Right atrium auricular region (tissue), 2 donors: Measurements from ENCODE around the gene GCLM. TPM values are rescaled to one million over a fixed set of nuclear protein-coding genes. Genes with fewer than 3 reads are reported as not detected.
A peak's percentile ranks its signal among the peaks of the same experiment; 100 is the strongest.
"Not testable (repeated sequence)": the region's sequence is repeated elsewhere in the genome, so short reads cannot be mapped to it uniquely, and the experiment has no call there.

Source experiments
- DNase-seq: peaks from one replicate; pipeline ENCODE4 v3.0.0-alpha.2; 2019; ENCODE audit warnings: low spot score
- H3K27ac ChIP-seq, 2 donors: fragments of 200-600 bp; sonication (generic); 1 replicate in 1 of 2; 2 replicates in 1 of 2; pipeline ENCODE4 v1.5.1; 2016 to 2019
- H3K27me3 ChIP-seq, 2 donors: fragments of 200-600 bp; sonication (generic); one replicate each; pipeline versions ENCODE4 v1.5.1 to v1.6.0; 2017 to 2019
- H3K36me3 ChIP-seq: fragments of 200-600 bp; sonication (generic); one replicate; pipeline ENCODE4 v1.5.1; 2016
- H3K4me1 ChIP-seq, 2 donors: fragments of 200-600 bp; sonication (generic); one replicate each; pipeline versions ENCODE4 v1.5.1 to v1.6.0; 2017 to 2019
- H3K4me3 ChIP-seq, 2 donors: fragments of 200-600 bp; sonication (generic); 1 replicate in 1 of 2; 2 replicates in 1 of 2; pipeline ENCODE4 v1.5.1; 2017 to 2019; ENCODE audit warnings: mild to moderate bottlenecking in 1 of 2, moderate library complexity in 1 of 2
- H3K9me3 ChIP-seq, 2 donors: fragments of 200-600 bp; sonication (generic); one replicate each; pipeline ENCODE4 v1.5.1; 2019
- total RNA-seq, 2 donors: library from RNA; depleted of rRNA; stranded (reverse); fragments of >200 nt; gene quantifications; one replicate each; pipeline ENCODE4 v1.1.0, GENCODE V29; 2016
- TF ChIP-seq, protein P1 (sequence below), 2 donors: fragments of 200-600 bp; sonication (generic); IDR thresholded peaks; one replicate each; pipeline ENCODE4 v1.5.1; 2019; ENCODE audit warnings: antibody characterized with exemption in 2 of 2

GCLM gene
- total RNA-seq, 2 donors from 2014 or later = 7.5 to 8.5 TPM

DNA sequence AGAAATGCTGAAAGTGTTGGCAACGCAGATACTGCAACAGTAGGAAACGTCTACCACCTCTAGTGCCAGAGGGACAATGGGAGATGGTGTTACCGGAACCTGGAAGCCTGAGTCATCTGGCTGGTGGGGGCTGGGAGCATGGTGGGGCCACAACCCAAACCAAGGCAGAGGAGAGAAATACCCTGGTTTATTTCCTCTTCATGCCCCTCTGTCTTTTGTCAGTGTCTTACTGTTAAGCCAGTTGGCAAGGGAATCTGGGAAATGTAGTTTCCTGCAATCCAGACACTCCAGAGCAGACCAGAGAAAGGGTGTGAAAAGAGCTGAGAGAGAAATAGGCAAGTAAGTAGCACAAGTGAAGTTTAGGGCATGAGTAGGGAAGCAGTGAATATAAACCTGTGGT is 45.1 kb downstream of the GCLM start:
- Histone ChIP-seq H3K36me3 (peaks cover 9% of the 10 kb centered on the region), H3K4me3 (no peak overlapping the region), H3K27me3 (no peaks in the 10 kb centered on the region), H3K4me1 (no peaks in the 10 kb centered on the region), H3K27ac (no peak overlapping the region), H3K9me3 (no peaks in the 10 kb centered on the region)
- DNase-seq = no peak
- TF ChIP-seq, protein P1, sequence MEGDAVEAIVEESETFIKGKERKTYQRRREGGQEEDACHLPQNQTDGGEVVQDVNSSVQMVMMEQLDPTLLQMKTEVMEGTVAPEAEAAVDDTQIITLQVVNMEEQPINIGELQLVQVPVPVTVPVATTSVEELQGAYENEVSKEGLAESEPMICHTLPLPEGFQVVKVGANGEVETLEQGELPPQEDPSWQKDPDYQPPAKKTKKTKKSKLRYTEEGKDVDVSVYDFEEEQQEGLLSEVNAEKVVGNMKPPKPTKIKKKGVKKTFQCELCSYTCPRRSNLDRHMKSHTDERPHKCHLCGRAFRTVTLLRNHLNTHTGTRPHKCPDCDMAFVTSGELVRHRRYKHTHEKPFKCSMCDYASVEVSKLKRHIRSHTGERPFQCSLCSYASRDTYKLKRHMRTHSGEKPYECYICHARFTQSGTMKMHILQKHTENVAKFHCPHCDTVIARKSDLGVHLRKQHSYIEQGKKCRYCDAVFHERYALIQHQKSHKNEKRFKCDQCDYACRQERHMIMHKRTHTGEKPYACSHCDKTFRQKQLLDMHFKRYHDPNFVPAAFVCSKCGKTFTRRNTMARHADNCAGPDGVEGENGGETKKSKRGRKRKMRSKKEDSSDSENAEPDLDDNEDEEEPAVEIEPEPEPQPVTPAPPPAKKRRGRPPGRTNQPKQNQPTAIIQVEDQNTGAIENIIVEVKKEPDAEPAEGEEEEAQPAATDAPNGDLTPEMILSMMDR (IDR thresholded peaks at IDR 0.05) = no peak

DNA sequence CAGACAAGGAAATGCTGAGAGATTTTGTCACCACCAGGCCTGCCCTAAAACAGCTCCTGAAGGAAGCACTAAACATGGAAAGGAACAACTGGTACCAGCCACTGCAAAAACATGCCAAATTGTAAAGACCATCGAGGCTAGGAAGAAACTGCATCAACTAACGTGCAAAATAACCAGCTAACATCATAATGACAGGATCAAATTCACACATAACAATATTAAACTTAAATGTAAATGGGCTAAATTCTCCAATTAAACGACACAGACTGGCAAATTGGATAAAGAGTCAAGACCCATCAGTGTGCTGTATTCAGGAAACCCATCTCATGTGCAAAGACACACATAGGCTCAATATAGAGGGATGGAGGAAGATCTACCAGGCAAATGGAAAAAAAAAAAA is 51.6 kb downstream of the GCLM start:
- not testable (repeated sequence) for H3K36me3 ChIP-seq, DNase-seq, H3K27ac ChIP-seq, H3K27me3 ChIP-seq, H3K4me3 ChIP-seq, H3K9me3 ChIP-seq, H3K4me1 ChIP-seq

DNA sequence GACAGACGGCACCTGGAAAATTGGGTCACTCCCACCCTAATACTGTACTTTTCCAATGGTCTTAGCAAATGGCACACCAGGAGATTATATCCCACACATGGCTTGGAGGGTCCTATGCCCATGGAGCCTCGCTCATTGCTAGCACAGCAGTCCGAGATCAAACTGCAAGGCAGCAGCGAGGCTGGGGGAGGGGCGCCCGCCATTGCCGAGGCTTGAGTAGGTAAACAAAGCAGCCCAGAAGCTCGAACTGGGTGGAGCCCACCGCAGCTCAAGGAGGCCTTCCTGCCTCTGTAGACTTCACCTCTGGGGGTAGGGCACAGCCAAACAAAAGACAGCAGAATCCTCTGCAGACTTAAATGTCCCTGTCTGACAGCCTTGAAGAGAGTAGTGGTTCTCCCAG is 53.2 kb downstream of the GCLM start:
- not testable (repeated sequence) for H3K27ac ChIP-seq, H3K9me3 ChIP-seq, H3K4me3 ChIP-seq, H3K27me3 ChIP-seq, H3K36me3 ChIP-seq, DNase-seq, H3K4me1 ChIP-seq

DNA sequence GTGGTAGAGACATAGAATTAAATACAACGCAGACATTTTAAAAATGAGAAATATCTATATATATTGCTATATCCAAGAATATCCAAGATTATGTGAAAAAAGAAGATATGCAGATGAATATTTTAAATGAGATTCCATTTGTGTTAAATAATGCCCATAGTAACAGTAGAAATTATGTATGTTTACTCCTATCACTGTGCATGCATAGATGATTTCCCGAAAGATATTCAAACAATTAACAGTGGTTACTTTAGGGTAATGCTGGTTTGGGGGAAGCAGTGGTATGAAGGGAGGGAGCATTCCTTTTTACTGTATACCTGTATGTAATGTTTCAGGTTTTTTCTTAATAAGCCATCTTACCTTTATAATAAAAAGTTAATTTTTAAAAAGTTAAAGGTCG is 55.3 kb downstream of the GCLM start:
- TF ChIP-seq, protein P1 (IDR thresholded peaks at IDR 0.05) = no peak
- H3K4me1 ChIP-seq = no peaks in the 10 kb centered on the region
- H3K27ac ChIP-seq = no peak overlapping the region
- H3K36me3 ChIP-seq = no peaks in the 10 kb centered on the region
- H3K4me3 ChIP-seq = no peak overlapping the region
- H3K27me3 ChIP-seq = no peaks in the 10 kb centered on the region
- DNase-seq = no peak
- no peaks in the 10 kb centered on the region for H3K9me3 ChIP-seq

DNA sequence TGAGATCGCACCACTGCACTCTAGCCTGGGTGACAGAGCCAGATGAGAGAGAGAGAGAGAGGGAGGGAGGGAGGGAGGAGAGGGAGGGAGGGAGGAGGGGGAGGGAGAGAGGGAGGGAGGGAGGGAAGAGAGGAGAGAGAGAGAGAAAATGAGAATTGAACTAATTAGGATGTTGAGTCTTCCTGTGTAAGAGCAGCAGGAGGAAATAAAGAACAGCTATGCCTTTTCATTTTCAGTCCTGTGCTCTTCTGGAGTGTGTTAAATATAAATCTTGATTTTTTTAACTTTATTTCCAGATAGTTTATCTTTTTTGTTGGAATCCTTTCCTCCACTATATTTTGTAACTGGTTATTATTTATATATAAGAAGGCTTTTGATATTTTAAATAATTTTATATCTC is 57.4 kb downstream of the GCLM start:
- no peaks in the 10 kb centered on the region for H3K9me3 ChIP-seq
- H3K27ac ChIP-seq = no peak overlapping the region
- H3K27me3 ChIP-seq = no peaks in the 10 kb centered on the region
- TF ChIP-seq, protein P1 (IDR thresholded peaks at IDR 0.05) = no peak
- DNase-seq = no peak
- peaks cover 0 to 5% of the 10 kb centered on the region in 2 donors for H3K4me1 ChIP-seq
- no peak overlapping the region for H3K4me3 ChIP-seq
- no peaks in the 10 kb centered on the region for H3K36me3 ChIP-seq

DNA sequence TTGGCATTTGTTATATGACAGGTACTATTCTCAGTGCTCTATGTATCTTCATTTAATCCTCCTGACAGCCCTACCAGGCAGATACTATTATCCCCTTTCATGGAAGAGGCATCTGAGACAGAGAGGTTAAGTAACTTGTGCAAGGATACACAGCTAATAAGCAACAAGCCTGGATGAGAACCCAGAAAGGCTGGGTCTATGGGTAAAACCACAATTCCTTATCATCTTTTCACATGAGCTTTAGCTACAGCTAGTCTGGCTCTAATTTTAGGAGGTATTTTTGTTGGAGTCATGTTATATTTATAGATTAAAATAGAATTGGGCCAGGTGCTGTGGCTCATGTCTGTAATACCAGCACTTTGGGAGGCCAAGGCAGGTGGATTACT is 57.9 kb downstream of the GCLM start:
- TF ChIP-seq, protein P1 (IDR thresholded peaks at IDR 0.05) = no peak

DNA sequence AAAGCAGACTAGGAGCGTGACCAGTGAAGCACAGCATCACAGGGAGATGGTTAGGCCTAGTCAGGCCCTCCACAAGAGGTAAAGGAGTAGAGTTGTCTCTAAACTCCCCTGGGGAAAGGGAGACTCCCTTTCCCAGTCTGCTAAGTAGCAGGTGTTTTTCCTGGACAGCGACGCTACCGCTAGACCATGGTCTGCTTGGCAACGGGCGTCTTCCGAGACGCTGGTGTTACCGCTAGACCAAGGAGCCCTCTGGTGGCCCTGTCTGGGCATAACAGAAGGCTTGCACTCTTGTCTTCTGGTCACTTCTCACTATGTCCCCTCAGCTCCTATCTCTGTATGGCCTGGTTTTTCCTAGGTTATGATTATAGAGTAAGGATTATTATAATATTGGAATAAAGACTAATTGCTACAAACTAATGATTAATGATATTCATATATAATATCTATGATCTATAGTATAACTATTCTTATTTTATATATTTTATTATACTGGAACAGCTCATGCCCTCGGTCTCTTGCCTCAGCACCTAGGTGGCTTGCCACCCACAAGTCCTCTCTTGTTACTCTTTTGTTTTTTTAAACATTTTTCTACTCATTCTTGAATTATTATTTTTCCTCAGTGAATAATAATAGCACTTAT is 58.4 kb downstream of the GCLM start:
- H3K27me3 ChIP-seq, H3K27ac ChIP-seq, H3K9me3 ChIP-seq, H3K4me1 ChIP-seq, H3K36me3 ChIP-seq, H3K4me3 ChIP-seq: not testable (repeated sequence)
- DNase-seq = peak; percentile 73
- TF ChIP-seq, protein P1 (IDR thresholded peaks at IDR 0.05) = peak; percentile 62 to 80

More for the DNA sequence above, 57.9 kb downstream of the GCLM start:
- H3K9me3 ChIP-seq = no peaks in the 10 kb centered on the region
- no peak overlapping the region for H3K27ac ChIP-seq
- no peaks in the 10 kb centered on the region for H3K27me3 ChIP-seq
- no peaks in the 10 kb centered on the region for H3K36me3 ChIP-seq
- H3K4me3 ChIP-seq = no peak overlapping the region
- DNase-seq = no peak
- peaks cover 0 to 5% of the 10 kb centered on the region in 2 donors for H3K4me1 ChIP-seq
